BE2C (cell line): ENCODE data around the gene SLC45A2.

Experiments
- DNase-seq: peaks from one replicate; pipeline ENCODE4 v3.0.0-alpha.2; 2020
- H3K27me3 ChIP-seq: fragments of 250-450 bp; sonication (Bioruptor Pico); 2 replicates; pipeline ENCODE4 v1.5.1; 2020; ENCODE audit warnings: mild to moderate bottlenecking
- H3K36me3 ChIP-seq: fragments of 250-450 bp; sonication (Bioruptor Pico); 2 replicates; pipeline ENCODE4 v1.5.1; 2020; ENCODE audit warnings: mild to moderate bottlenecking
- H3K4me1 ChIP-seq: fragments of 250-450 bp; sonication (Bioruptor Pico); 2 replicates; pipeline ENCODE4 v1.5.1; 2020
- H3K4me3 ChIP-seq: 2 replicates; pipeline ENCODE4 v1.5.1; 2011; ENCODE audit warnings: low read depth, low read length
- H3K9me3 ChIP-seq: fragments of 250-450 bp; sonication (Bioruptor Pico); 2 replicates; pipeline ENCODE4 v1.5.1; 2020
- CTCF ChIP-seq: IDR thresholded peaks from 2 replicates; pipeline ENCODE4 v1.5.1; 2012; ENCODE audit warnings: mild to moderate bottlenecking, low read depth, low read length

The SLC45A2 gene

GRCh38 chr5:34005681-34006080 is 21.2 kb upstream of the SLC45A2 start:
- DNase-seq = no peak
- H3K4me1 ChIP-seq = no peaks in the 10 kb centered on the region
- H3K4me3 ChIP-seq = no peak overlapping the region
- H3K36me3 ChIP-seq = no peaks in the 10 kb centered on the region
- no peaks in the 10 kb centered on the region for H3K27me3 ChIP-seq
- TF ChIP-seq CTCF = no peak
- H3K9me3 ChIP-seq = no peaks in the 10 kb centered on the region

GRCh38 chr5:34005211-34005610 is 20.7 kb upstream of the SLC45A2 start:
- H3K36me3 ChIP-seq = no peaks in the 10 kb centered on the region
- DNase-seq = no peak
- H3K4me1 ChIP-seq = no peaks in the 10 kb centered on the region
- TF ChIP-seq CTCF = no peak
- no peak overlapping the region for H3K4me3 ChIP-seq
- H3K27me3 ChIP-seq = no peaks in the 10 kb centered on the region
- H3K9me3 ChIP-seq = no peaks in the 10 kb centered on the region

GRCh38 chr5:34003941-34004340 is 19.4 kb upstream of the SLC45A2 start:
- no peak for TF ChIP-seq CTCF
- Histone ChIP-seq H3K9me3 (no peaks in the 10 kb centered on the region), H3K4me1 (no peaks in the 10 kb centered on the region), H3K36me3 (no peaks in the 10 kb centered on the region), H3K27me3 (no peaks in the 10 kb centered on the region), H3K4me3 (no peak overlapping the region)
- no peak for DNase-seq

GRCh38 chr5:34002629-34003328 is 18.3 kb upstream of the SLC45A2 start:
- Histone ChIP-seq H3K9me3 (no peaks in the 10 kb centered on the region), H3K4me3 (no peak overlapping the region), H3K36me3 (no peaks in the 10 kb centered on the region; the same call in 1 of the 2 replicates), H3K4me1 (no peaks in the 10 kb centered on the region), H3K27me3 (no peaks in the 10 kb centered on the region)
- DNase-seq = no peak
- no peak for TF ChIP-seq CTCF

GRCh38 chr5:34001241-34001841 is 16.8 kb upstream of the SLC45A2 start:
- Histone ChIP-seq H3K4me1 (no peaks in the 10 kb centered on the region), H3K4me3 (no peak overlapping the region), H3K9me3 (no peaks in the 10 kb centered on the region), H3K27me3 (no peaks in the 10 kb centered on the region), H3K36me3 (no peaks in the 10 kb centered on the region; the same call in 1 of the 2 replicates)
- no peak for DNase-seq
- TF ChIP-seq CTCF = no peak

GRCh38 chr5:33999978-34000377 is 15.5 kb upstream of the SLC45A2 start:
- DNase-seq = no peak
- no peak for TF ChIP-seq CTCF

More at GRCh38 chr5:33999978-34000377, 15.5 kb upstream of the SLC45A2 start:
- Histone ChIP-seq H3K9me3 (no peaks in the 10 kb centered on the region), H3K4me3 (no peak overlapping the region), H3K4me1 (no peaks in the 10 kb centered on the region), H3K36me3 (no peaks in the 10 kb centered on the region; the same call in 1 of the 2 replicates), H3K27me3 (no peaks in the 10 kb centered on the region)
